Mesenchymal stem cell (in vitro differentiated cells and primary cell): ENCODE data around the gene TMCC3.

ENCODE experiments used
- DNase-seq: peaks from one replicate; pipeline ENCODE4 v3.0.0-alpha.2; 2013
- H2AFZ ChIP-seq: one replicate; pipeline ENCODE4 v1.6.1; 2013; ENCODE audit warnings: low read depth, mild to moderate bottlenecking, control low read depth, inconsistent platforms, low read length, moderate library complexity
- H2AK5ac ChIP-seq: 2 replicates; pipeline ENCODE4 v1.6.1; 2013; ENCODE audit warnings: low read length, moderate library complexity, mild to moderate bottlenecking, inconsistent platforms; ENCODE audit not compliant: severe bottlenecking
- H2BK120ac ChIP-seq: one replicate; pipeline ENCODE4 v1.6.1; 2013; ENCODE audit warnings: low read depth, mild to moderate bottlenecking, inconsistent platforms, low read length, moderate library complexity
- H2BK12ac ChIP-seq, 2 experiments: one replicate each; pipeline ENCODE4 v1.6.1; 2013; ENCODE audit warnings: inconsistent platforms in 2 of 2, low read length in 2 of 2, mild to moderate bottlenecking in 2 of 2, moderate library complexity in 2 of 2, control low read depth in 1 of 2
- H2BK15ac ChIP-seq: one replicate; pipeline ENCODE4 v1.6.1; 2013; ENCODE audit warnings: mild to moderate bottlenecking, low read depth, inconsistent platforms; ENCODE audit not compliant: poor library complexity, severe bottlenecking
- H2BK5ac ChIP-seq: 2 replicates; pipeline ENCODE4 v1.6.1; 2013; ENCODE audit warnings: low read depth, mild to moderate bottlenecking, low read length, control low read depth, inconsistent platforms; ENCODE audit not compliant: poor library complexity, severe bottlenecking
- H3K14ac ChIP-seq, 2 experiments: one replicate each; pipeline ENCODE4 v1.6.1; 2013; ENCODE audit warnings: inconsistent platforms in 2 of 2, low read length in 2 of 2, control low read depth in 1 of 2, mild to moderate bottlenecking in 1 of 2, moderate library complexity in 1 of 2
- H3K18ac ChIP-seq, 2 experiments: one replicate each; pipeline ENCODE4 v1.6.1; 2013; ENCODE audit warnings: inconsistent platforms in 2 of 2, low read length in 2 of 2, control low read depth in 1 of 2, low read depth in 1 of 2, mild to moderate bottlenecking in 1 of 2
- H3K23ac ChIP-seq, 2 experiments: one replicate each; pipeline ENCODE4 v1.6.1; 2013; ENCODE audit warnings: inconsistent platforms in 2 of 2, low read length in 2 of 2, mild to moderate bottlenecking in 2 of 2, moderate library complexity in 2 of 2, control low read depth in 1 of 2
- H3K27ac ChIP-seq: 2 replicates; pipeline ENCODE4 v1.5.1; 2013; ENCODE audit warnings: mild to moderate bottlenecking, moderate library complexity, low read length, control low read depth, inconsistent platforms; ENCODE audit not compliant: poor library complexity, severe bottlenecking
- H3K27me3 ChIP-seq, 2 experiments: 2 replicates each; pipeline versions ENCODE4 v1.6.1 to v1.7.0; 2013; ENCODE audit warnings: low read length in 2 of 2, mild to moderate bottlenecking in 2 of 2, moderate library complexity in 2 of 2, control low read depth in 1 of 2, inconsistent platforms in 1 of 2; ENCODE audit not compliant: control insufficient read depth in 1 of 2, insufficient read depth in 1 of 2
- H3K36me3 ChIP-seq, 2 experiments: 2 replicates each; pipeline versions ENCODE4 v1.6.1 to v1.7.0; 2013; ENCODE audit warnings: low read length in 2 of 2, control low read depth in 1 of 2, inconsistent platforms in 1 of 2, low read depth in 1 of 2, mild to moderate bottlenecking in 1 of 2; ENCODE audit not compliant: insufficient read depth in 2 of 2, control insufficient read depth in 1 of 2
- H3K4ac ChIP-seq, 2 experiments: one replicate each; pipeline ENCODE4 v1.6.1; 2013; ENCODE audit warnings: inconsistent platforms in 2 of 2, low read length in 2 of 2, mild to moderate bottlenecking in 2 of 2, moderate library complexity in 2 of 2, control low read depth in 1 of 2, low read depth in 1 of 2
- H3K4me1 ChIP-seq: 2 replicates; pipeline ENCODE4 v1.6.1; 2013; ENCODE audit warnings: low read depth, low read length, control low read depth; ENCODE audit not compliant: control insufficient read depth, insufficient read depth
- H3K4me2 ChIP-seq: 2 replicates; pipeline ENCODE4 v1.6.1; 2013; ENCODE audit warnings: low read length, mild to moderate bottlenecking, inconsistent platforms; ENCODE audit not compliant: poor library complexity, severe bottlenecking
- H3K4me3 ChIP-seq, 2 experiments: 2 replicates each; pipeline versions ENCODE4 v1.5.1 to v1.7.0; 2013; ENCODE audit warnings: low read length in 2 of 2, mild to moderate bottlenecking in 2 of 2, control low read depth in 1 of 2, low read depth in 1 of 2; ENCODE audit not compliant: insufficient read depth in 1 of 2
- H3K79me1 ChIP-seq: replicated peaks from 2 replicates; pipeline ENCODE4 v1.6.1; 2013; ENCODE audit warnings: mild to moderate bottlenecking, control low read depth, low read length, inconsistent platforms; ENCODE audit not compliant: poor library complexity, severe bottlenecking
- H3K9ac ChIP-seq: 2 replicates; pipeline ENCODE4 v1.7.0; 2013; ENCODE audit warnings: mild to moderate bottlenecking, low read length, moderate library complexity
- H3K9me3 ChIP-seq: 2 replicates; pipeline ENCODE4 v1.7.0; 2013; ENCODE audit warnings: mild to moderate bottlenecking, low read length; ENCODE audit not compliant: control insufficient read depth
- H4K8ac ChIP-seq: one replicate; pipeline ENCODE4 v1.6.1; 2013; ENCODE audit warnings: inconsistent platforms, mild to moderate bottlenecking, low read length, moderate library complexity
- H4K91ac ChIP-seq: one replicate; pipeline ENCODE4 v1.6.1; 2013; ENCODE audit warnings: mild to moderate bottlenecking, low read length, inconsistent platforms
- WGBS: methylation state at CpG from one replicate; pipeline ENCODE4 v1.1.7; 2013; ENCODE audit warnings: mixed read lengths; 5-methylcytosine and 5-hydroxymethylcytosine counted together

TMCC3 gene

GRCh38 chr12:94622475-94622874, 27.9 kb downstream of the TMCC3 start:
- Histone ChIP-seq H3K9me3 (no peaks in the 10 kb centered on the region), H3K4me2 (no peak overlapping the region), H4K8ac (no peak overlapping the region), H2AFZ (no peak overlapping the region), H3K27ac (no peak overlapping the region), H3K4me3 (peak overlapping the region in 1 of 2 experiments; percentile 39), H3K4ac (no peak overlapping the region), H2AK5ac (no peak overlapping the region), H3K14ac (no peak overlapping the region), H3K9ac (peak overlapping the region; percentile 32), H3K36me3 (no peaks in the 10 kb centered on the region), H3K79me1 (peaks cover 10% of the 10 kb centered on the region), H2BK120ac (no peak overlapping the region), H3K18ac (no peak overlapping the region), H3K23ac (no peak overlapping the region), H4K91ac (no peak overlapping the region), H2BK12ac (no peak overlapping the region), H3K27me3 (no peaks in the 10 kb centered on the region), H2BK5ac (no peak overlapping the region), H2BK15ac (no peak overlapping the region), H3K4me1 (peaks cover 15% of the 10 kb centered on the region)
- DNase-seq: no peak
- 92% methylated on average over 4 of the region's 4 CpGs for WGBS

GRCh38 chr12:94621662-94622359, 28.5 kb downstream of the TMCC3 start:
- no peak overlapping the region for H3K23ac ChIP-seq
- H3K27ac ChIP-seq: peak overlapping the region; percentile 79
- H2BK12ac ChIP-seq: no peak overlapping the region
- no peak overlapping the region for H2BK5ac ChIP-seq
- no peak overlapping the region for H4K91ac ChIP-seq
- WGBS: 63% methylated on average over 7 of the region's 7 CpGs
- no peak overlapping the region for H4K8ac ChIP-seq
- H3K79me1 ChIP-seq: peaks cover 7% of the 10 kb centered on the region
- H2BK15ac ChIP-seq: no peak overlapping the region
- peaks cover 15% of the 10 kb centered on the region for H3K4me1 ChIP-seq
- H3K14ac ChIP-seq: no peak overlapping the region
- H3K18ac ChIP-seq: no peak overlapping the region
- H3K9ac ChIP-seq: peak overlapping the region; percentile 32
- peak overlapping the region; percentile 8 for H2AK5ac ChIP-seq
- H3K4me3 ChIP-seq: peak overlapping the region in 1 of 2 experiments; percentile 39
- no peaks in the 10 kb centered on the region for H3K36me3 ChIP-seq
- peak; percentile 55 for DNase-seq
- H2BK120ac ChIP-seq: no peak overlapping the region
- H3K27me3 ChIP-seq: no peaks in the 10 kb centered on the region
- peak overlapping the region; percentile 47 for H3K4me2 ChIP-seq
- H3K4ac ChIP-seq: no peak overlapping the region
- H3K9me3 ChIP-seq: no peaks in the 10 kb centered on the region
- H2AFZ ChIP-seq: no peak overlapping the region

- H3K79me1 ChIP-seq: peaks cover 10% of the 10 kb centered on the region
- H3K23ac ChIP-seq: no peak overlapping the region
- no peaks in the 10 kb centered on the region for H3K9me3 ChIP-seq
- no peak overlapping the region for H2BK15ac ChIP-seq
- no peak overlapping the region for H3K9ac ChIP-seq
- no peak overlapping the region for H2AFZ ChIP-seq
- no peak overlapping the region for H4K91ac ChIP-seq
- H3K4me3 ChIP-seq: no peak overlapping the region
- H3K14ac ChIP-seq: no peak overlapping the region
- H3K4me1 ChIP-seq: peaks cover 26% of the 10 kb centered on the region
- no peaks in the 10 kb centered on the region for H3K27me3 ChIP-seq
- H3K4me2 ChIP-seq: no peak overlapping the region
- peak overlapping the region; percentile 79 for H3K27ac ChIP-seq
- H4K8ac ChIP-seq: no peak overlapping the region
- WGBS: no CpG with 5 or more reads among the region's 3 CpGs
- no peak overlapping the region for H2BK12ac ChIP-seq
- H2AK5ac ChIP-seq: no peak overlapping the region
- no peaks in the 10 kb centered on the region for H3K36me3 ChIP-seq
- DNase-seq: no peak
- no peak overlapping the region for H3K18ac ChIP-seq
- H3K4ac ChIP-seq: no peak overlapping the region
- H2BK5ac ChIP-seq: no peak overlapping the region
- no peak overlapping the region for H2BK120ac ChIP-seq
Measured at GRCh38 chr12:94620621-94621020, 29.7 kb downstream of the TMCC3 start.

GRCh38 chr12:94618995-94619695, 31.2 kb downstream of the TMCC3 start:
- Histone ChIP-seq H3K79me1 (peaks cover 8% of the 10 kb centered on the region), H3K36me3 (no peaks in the 10 kb centered on the region), H2BK120ac (no peak overlapping the region), H3K4me2 (peak overlapping the region; percentile 32), H2AFZ (peak overlapping the region; percentile 23), H3K9me3 (no peaks in the 10 kb centered on the region), H3K4me1 (peaks cover 31% of the 10 kb centered on the region), H2BK15ac (no peak overlapping the region), H3K14ac (no peak overlapping the region), H3K18ac (no peak overlapping the region), H2AK5ac (peak overlapping the region; percentile 81), H2BK5ac (no peak overlapping the region), H3K23ac (no peak overlapping the region), H3K4me3 (no peak overlapping the region), H3K27ac (peak overlapping the region; percentile 96), H2BK12ac (no peak overlapping the region), H4K91ac (no peak overlapping the region), H3K4ac (no peak overlapping the region), H4K8ac (no peak overlapping the region), H3K9ac (peak overlapping the region; percentile 62), H3K27me3 (no peaks in the 10 kb centered on the region)
- 14% methylated on average over 6 of the region's 6 CpGs for WGBS
- peak; percentile 76 for DNase-seq
